HL-60 (cell line): Measurements from ENCODE around the gene TIE1.

Experiments used
- DNase-seq, 2 experiments: peaks; one replicate each; pipeline ENCODE4 v3.0.0-alpha.2; 2010 to 2020; ENCODE audit warnings: low read depth in 1 of 2, low spot score in 1 of 2
- H3K27ac ChIP-seq: fragments of 250-450 bp; sonication (Bioruptor Pico); replicated peaks from 2 replicates; pipeline ENCODE4 v1.5.1; 2020; ENCODE audit warnings: mild to moderate bottlenecking, moderate library complexity
- H3K27me3 ChIP-seq: fragments of 250-450 bp; sonication (Bioruptor Pico); 2 replicates; pipeline ENCODE4 v1.5.1; 2021; ENCODE audit warnings: mild to moderate bottlenecking, moderate library complexity; ENCODE audit not compliant: insufficient read depth, poor library complexity, severe bottlenecking
- H3K4me3 ChIP-seq: replicated peaks from 2 replicates; pipeline ENCODE4 v1.5.1; 2011; ENCODE audit warnings: mild to moderate bottlenecking, control low read depth, low read length; ENCODE audit not compliant: insufficient read depth
- CTCF ChIP-seq: IDR thresholded peaks from one replicate; pipeline ENCODE4 v1.5.1; 2011; ENCODE audit warnings: low read length, control low read depth, inconsistent platforms; ENCODE audit not compliant: insufficient read depth
- GABPA ChIP-seq: IDR thresholded peaks from 2 replicates; pipeline ENCODE4 v1.6.1; 2012; ENCODE audit warnings: low read depth
- POLR2AphosphoS5 ChIP-seq: IDR thresholded peaks from 2 replicates; pipeline ENCODE4 v1.6.1; 2012; ENCODE audit warnings: low read depth
- REST ChIP-seq: IDR thresholded peaks from 2 replicates; pipeline ENCODE4 v1.6.1; 2012; ENCODE audit warnings: low read depth; ENCODE audit not compliant: insufficient replicate concordance
- SPI1 ChIP-seq: IDR thresholded peaks from 2 replicates; pipeline ENCODE4 v1.6.1; 2012; ENCODE audit warnings: low read depth, mild to moderate bottlenecking, borderline replicate concordance

TIE1 gene

GRCh38 chr1:43253173-43253572 is 47.6 kb upstream of the TIE1 start:
- H3K27ac ChIP-seq: no peak overlapping the region
- H3K27me3 ChIP-seq: no peaks in the 10 kb centered on the region
- DNase-seq: no peak
- no peak overlapping the region for H3K4me3 ChIP-seq
- TF ChIP-seq SPI1 (no peak), POLR2AphosphoS5 (no peak), GABPA (no peak), CTCF (no peak), REST (no peak)

GRCh38 chr1:43253876-43254275 is 46.9 kb upstream of the TIE1 start:
- no peak overlapping the region for H3K27ac ChIP-seq
- no peak for DNase-seq
- TF ChIP-seq CTCF (no peak), POLR2AphosphoS5 (no peak), SPI1 (no peak), GABPA (no peak), REST (no peak)

GRCh38 chr1:43255438-43256210 is 45.2 kb upstream of the TIE1 start:
- no peak for DNase-seq
- H3K27me3 ChIP-seq: no peaks in the 10 kb centered on the region
- H3K27ac ChIP-seq: no peak overlapping the region
- TF ChIP-seq REST (no peak), POLR2AphosphoS5 (no peak), GABPA (no peak), SPI1 (no peak), CTCF (no peak)
- no peak overlapping the region for H3K4me3 ChIP-seq

More at GRCh38 chr1:43253876-43254275, 46.9 kb upstream of the TIE1 start:
- Histone ChIP-seq H3K4me3 (no peak overlapping the region), H3K27me3 (no peaks in the 10 kb centered on the region)
